Lower lobe of right lung (tissue), 2 donors: ENCODE measurements around the gene H1-8. TPM values are rescaled to one million over a fixed set of nuclear protein-coding genes. Genes with fewer than 3 reads are reported as not detected.
A peak's percentile ranks its signal among the peaks of the same experiment; 100 is the strongest.

Experiments used
- ATAC-seq, 2 donors: fragments of 200-7000 bp; cut with Tn5 transposase; one replicate each; pipeline ENCODE4 v1.9.1; 2020 to 2022; ENCODE audit warnings: mild to moderate bottlenecking in 2 of 2, moderate library complexity in 2 of 2
- DNase-seq: peaks from one replicate; pipeline ENCODE4 v3.0.0-alpha.2; 2020
- H3K27ac ChIP-seq: fragments of 200-600 bp; one replicate; pipeline ENCODE4 v1.8.0; 2022
- H3K27me3 ChIP-seq: fragments of 200-600 bp; one replicate; pipeline ENCODE4 v1.8.0; 2022; ENCODE audit warnings: low read depth
- H3K36me3 ChIP-seq: fragments of 200-600 bp; one replicate; pipeline ENCODE4 v1.8.0; 2022; ENCODE audit warnings: mild to moderate bottlenecking
- H3K4me1 ChIP-seq: fragments of 200-600 bp; one replicate; pipeline ENCODE4 v1.8.0; 2022
- H3K4me3 ChIP-seq: fragments of 200-600 bp; one replicate; pipeline ENCODE4 v1.8.0; 2022; ENCODE audit warnings: mild to moderate bottlenecking
- H3K9me3 ChIP-seq: fragments of 200-600 bp; one replicate; pipeline ENCODE4 v1.8.0; 2022
- CTCF ChIP-seq: fragments of 200-600 bp; IDR thresholded peaks from one replicate; pipeline ENCODE4 v1.8.0; 2022; ENCODE audit warnings: antibody characterized with exemption, mild to moderate bottlenecking
- intact Hi-C: fragments of 100-400 bp; cut with DNase I; formaldehyde crosslinking; loops from one replicate; pipeline ENCODE4 v1.11.0; 2022
- total RNA-seq: library from RNA; stranded (reverse); fragmentation: NEBNext Ultra II Directional; extraction: Animal tissue kit (Norgen Biotek cat#: 25700); gene quantifications from one replicate; pipeline ENCODE4 v1.2.1, GENCODE V29; 2021
- donor health status: DM: no; HTN: yes; CAD: no; lungs with severe emphysema.

H1-8 gene
- total RNA-seq, 1 donor from 2014 or later: not detected

DNA sequence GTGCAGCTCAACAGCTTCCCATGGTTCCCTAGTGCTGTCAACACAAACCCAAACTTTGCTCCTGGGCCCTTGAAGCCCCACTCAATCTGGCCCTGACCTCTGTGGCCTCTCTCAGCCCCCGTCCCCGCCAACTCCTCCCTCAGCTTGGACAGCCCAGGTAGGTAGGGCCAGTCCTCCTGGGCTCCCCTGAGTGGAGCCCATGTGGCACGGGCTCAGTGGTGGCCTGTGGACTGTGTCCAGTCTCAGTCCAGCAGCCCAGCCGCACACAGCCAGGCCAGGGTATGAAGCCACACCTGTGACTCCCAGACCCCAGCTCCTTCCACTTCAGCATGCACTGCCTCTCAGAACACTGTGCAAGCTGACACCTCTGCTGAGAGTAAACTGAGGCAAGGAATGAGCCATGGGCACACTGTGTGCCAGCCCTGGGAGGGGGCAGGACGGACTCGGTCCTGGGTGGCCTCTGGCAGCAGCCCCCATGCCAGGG, 52.0 kb downstream of the H1-8 start:
- DNase-seq (no peak), ATAC-seq (no peak)
- Histone ChIP-seq H3K4me1 (peaks cover 99% of the 10 kb centered on the region), H3K9me3 (no peaks in the 10 kb centered on the region), H3K27ac (peak overlapping the region; percentile 89), H3K36me3 (no peaks in the 10 kb centered on the region), H3K4me3 (no peak overlapping the region), H3K27me3 (no peaks in the 10 kb centered on the region)
- no peak for TF ChIP-seq CTCF
- intact Hi-C loops: no loop called here

- Histone ChIP-seq H3K9me3 (no peaks in the 10 kb centered on the region), H3K4me3 (peak overlapping the region; percentile 34), H3K36me3 (no peaks in the 10 kb centered on the region), H3K4me1 (peaks cover 99% of the 10 kb centered on the region), H3K27ac (peak overlapping the region; percentile 89), H3K27me3 (no peaks in the 10 kb centered on the region)
- no peak for TF ChIP-seq CTCF
- ATAC-seq (no peak), DNase-seq (no peak)
- intact Hi-C loops: no loop called here
Observed at GRCh38 chr3:129595544-129596193, 52.7 kb downstream of the H1-8 start.

DNA sequence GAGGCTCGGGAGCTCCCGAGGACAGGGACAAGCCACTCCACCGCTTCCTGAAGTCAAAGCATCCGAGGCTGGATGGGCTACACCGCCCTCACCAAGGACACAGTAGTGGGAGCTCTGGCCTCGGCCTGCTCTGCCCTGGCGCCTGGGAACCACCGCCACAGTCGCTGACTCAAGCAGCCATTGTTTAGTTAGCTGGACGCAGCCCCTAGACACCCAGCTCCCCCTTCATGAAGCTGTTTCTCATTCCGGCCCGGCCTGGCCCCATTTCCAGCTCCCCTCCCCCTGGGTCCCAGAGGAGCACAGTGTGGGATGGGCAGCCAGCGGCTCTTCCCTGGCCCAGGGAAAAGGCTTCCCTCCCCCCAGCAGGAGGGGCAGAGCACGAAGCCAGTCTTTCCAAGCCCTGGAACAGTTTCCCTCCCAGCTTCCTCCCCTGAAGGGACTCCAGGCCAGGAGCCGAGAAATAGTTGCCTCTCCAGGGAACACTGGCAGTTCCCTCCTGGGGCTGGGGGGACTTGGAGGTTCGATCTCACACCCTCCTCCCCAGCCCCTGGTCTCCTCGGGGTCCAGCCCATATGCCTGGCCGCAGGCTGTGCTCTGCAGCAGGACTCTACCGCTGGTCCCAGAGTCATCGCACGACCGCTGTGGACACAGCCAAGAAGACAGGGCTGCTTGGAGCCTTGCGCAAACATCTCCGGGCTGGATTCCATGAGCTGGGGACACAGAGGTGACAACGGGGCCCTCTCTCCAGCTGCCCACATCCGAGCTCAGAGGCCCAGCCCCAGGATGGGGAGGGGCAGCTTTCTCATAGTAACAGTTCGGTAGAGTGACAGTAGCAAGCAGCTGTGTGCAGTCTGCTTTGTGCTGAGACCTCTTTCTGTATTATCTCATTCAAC, 53.5 kb downstream of the H1-8 start:
- peak; percentile 7 for TF ChIP-seq CTCF
- Histone ChIP-seq H3K9me3 (no peaks in the 10 kb centered on the region), H3K4me1 (peaks cover 99% of the 10 kb centered on the region), H3K4me3 (peak overlapping the region; percentile 34), H3K27ac (peak overlapping the region; percentile 89), H3K36me3 (no peaks in the 10 kb centered on the region), H3K27me3 (no peaks in the 10 kb centered on the region)
- ATAC-seq (peak; percentile 54 to 61), DNase-seq (peak; percentile 79)
- intact Hi-C loops: no loop called here

DNA sequence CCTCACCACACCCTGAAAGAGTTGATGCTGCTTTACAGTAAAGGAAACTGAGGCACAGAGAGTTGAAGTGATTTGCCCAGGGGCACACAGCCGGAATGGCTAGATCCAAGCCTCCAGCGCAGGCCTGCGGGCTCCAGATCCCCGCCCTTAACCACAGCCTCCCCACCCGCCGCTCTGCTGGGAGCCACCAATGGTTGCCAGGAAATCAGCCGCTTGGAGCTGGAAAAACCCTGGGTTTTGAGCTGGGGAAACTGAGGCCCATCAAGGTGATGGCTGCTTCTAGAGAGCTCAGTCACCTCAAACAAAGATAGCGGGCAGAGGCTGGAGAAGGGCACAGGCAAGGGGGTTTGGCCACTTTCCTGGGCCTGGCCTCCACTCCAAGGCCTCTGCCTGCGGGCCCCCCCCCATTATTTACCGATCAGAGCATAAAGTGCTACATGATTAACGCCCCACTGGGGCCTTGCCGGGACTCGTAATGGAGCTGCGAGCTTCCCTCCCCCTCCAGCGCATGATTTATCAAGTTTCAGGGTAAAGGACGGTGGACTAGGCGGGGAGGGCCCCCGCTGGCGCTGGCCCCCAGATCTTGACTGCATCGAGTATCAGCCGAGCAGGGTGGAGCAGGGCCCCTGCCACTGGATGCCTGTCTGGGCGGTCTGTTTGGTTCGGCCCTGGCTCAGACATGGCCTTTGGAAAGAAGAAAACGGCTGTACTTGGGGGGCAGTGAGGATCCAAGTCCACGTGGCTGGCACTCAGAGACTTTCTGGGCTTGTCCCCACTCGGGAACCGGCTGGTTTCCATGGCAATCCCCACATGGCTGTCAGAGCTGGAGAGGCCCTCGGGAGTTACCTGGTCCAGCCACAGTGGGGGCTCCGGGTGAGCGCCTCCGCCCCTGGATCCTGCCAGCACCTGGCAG, 54.4 kb downstream of the H1-8 start:
- H3K27me3 ChIP-seq: no peaks in the 10 kb centered on the region
- ATAC-seq (peak; percentile 1 to 17), DNase-seq (no peak)
- intact Hi-C loops: no loop called here
- no peak for TF ChIP-seq CTCF
- H3K9me3 ChIP-seq: no peaks in the 10 kb centered on the region
- peaks cover 99% of the 10 kb centered on the region for H3K4me1 ChIP-seq
- H3K4me3 ChIP-seq: peak overlapping the region; percentile 34
- H3K27ac ChIP-seq: peak overlapping the region; percentile 89
- no peaks in the 10 kb centered on the region for H3K36me3 ChIP-seq

GRCh38 chr3:129598000-129598381, 55.0 kb downstream of the H1-8 start:
- Histone ChIP-seq H3K4me3 (peak overlapping the region; percentile 34), H3K9me3 (no peaks in the 10 kb centered on the region), H3K27me3 (no peaks in the 10 kb centered on the region), H3K36me3 (no peaks in the 10 kb centered on the region), H3K4me1 (peaks cover 100% of the 10 kb centered on the region), H3K27ac (peak overlapping the region; percentile 89)
- ATAC-seq: no peak
- TF ChIP-seq CTCF: no peak
- intact Hi-C loops: no loop called here
- no peak for DNase-seq
